Measurements from ENCODE around the gene CDH4.

The CDH4 gene

GRCh38 chr20:61728786-61729770 is 477.0 kb downstream of the CDH4 start:
- ATAC-seq, result no peak

- no peak for ATAC-seq
Observed at GRCh38 chr20:61730631-61731362, 478.7 kb downstream of the CDH4 start.

- no peak for ATAC-seq
Observed at GRCh38 chr20:61731363-61732181, 479.5 kb downstream of the CDH4 start.

GRCh38 chr20:61732511-61733210 is 480.6 kb downstream of the CDH4 start:
- ATAC-seq, result no peak

- ATAC-seq, result no peak
Observed at GRCh38 chr20:61733216-61733615, 481.2 kb downstream of the CDH4 start.

- no peak for ATAC-seq
Observed at GRCh38 chr20:61733891-61734732, 482.1 kb downstream of the CDH4 start.

- ATAC-seq, result no peak
Observed at GRCh38 chr20:61734733-61735502, 482.9 kb downstream of the CDH4 start.

- ATAC-seq, result no peak
Observed at GRCh38 chr20:61735503-61735785, 483.4 kb downstream of the CDH4 start.

- ATAC-seq, result no peak
Observed at GRCh38 chr20:61736001-61736635, 484.1 kb downstream of the CDH4 start.

- ATAC-seq, result no peak
Observed at GRCh38 chr20:61736751-61737310, 484.8 kb downstream of the CDH4 start.

- no peak for ATAC-seq
Observed at GRCh38 chr20:61737346-61737745, 485.3 kb downstream of the CDH4 start.

GRCh38 chr20:61737812-61738443 is 485.9 kb downstream of the CDH4 start:
- no peak for ATAC-seq

GRCh38 chr20:61738601-61739069 is 486.6 kb downstream of the CDH4 start:
- no peak for ATAC-seq

- no peak for ATAC-seq
Observed at GRCh38 chr20:61739086-61739831, 487.2 kb downstream of the CDH4 start.

- ATAC-seq, result no peak
Observed at GRCh38 chr20:61739832-61740118, 487.7 kb downstream of the CDH4 start.

GRCh38 chr20:61742097-61742825 is 490.2 kb downstream of the CDH4 start:
- ATAC-seq, result no peak

- ATAC-seq, result no peak
Observed at GRCh38 chr20:61743606-61744005, 491.5 kb downstream of the CDH4 start.
